Astrocyte (in vitro differentiated cells and primary cell): ENCODE results near the gene UQCR11.

Source experiments
- CTCF ChIP-seq: IDR thresholded peaks from 2 replicates; pipeline ENCODE4 v1.5.1; 2011; ENCODE audit warnings: low read depth, mild to moderate bottlenecking, inconsistent platforms, low read length, moderate library complexity; ENCODE audit not compliant: insufficient read depth
- EZH2 ChIP-seq: IDR thresholded peaks from 2 replicates; pipeline ENCODE4 v1.6.1; 2012; ENCODE audit warnings: mild to moderate bottlenecking, low read length, inconsistent platforms; ENCODE audit not compliant: insufficient read depth

- no peak for TF ChIP-seq CTCF
- TF ChIP-seq EZH2 = no peak
Measured at GRCh38 chr19:1576242-1577089, 28.8 kb downstream of the UQCR11 start.
